HG02885 (cell line): ENCODE results near the gene OXLD1.

Source experiments
- ATAC-seq: cut with Tn5 transposase; IDR thresholded peaks from one replicate; pipeline ENCODE4 v1.9.1; 2021; ENCODE audit warnings: mild to moderate bottlenecking; ENCODE audit not compliant: unreplicated experiment, poor library complexity

OXLD1 gene

DNA sequence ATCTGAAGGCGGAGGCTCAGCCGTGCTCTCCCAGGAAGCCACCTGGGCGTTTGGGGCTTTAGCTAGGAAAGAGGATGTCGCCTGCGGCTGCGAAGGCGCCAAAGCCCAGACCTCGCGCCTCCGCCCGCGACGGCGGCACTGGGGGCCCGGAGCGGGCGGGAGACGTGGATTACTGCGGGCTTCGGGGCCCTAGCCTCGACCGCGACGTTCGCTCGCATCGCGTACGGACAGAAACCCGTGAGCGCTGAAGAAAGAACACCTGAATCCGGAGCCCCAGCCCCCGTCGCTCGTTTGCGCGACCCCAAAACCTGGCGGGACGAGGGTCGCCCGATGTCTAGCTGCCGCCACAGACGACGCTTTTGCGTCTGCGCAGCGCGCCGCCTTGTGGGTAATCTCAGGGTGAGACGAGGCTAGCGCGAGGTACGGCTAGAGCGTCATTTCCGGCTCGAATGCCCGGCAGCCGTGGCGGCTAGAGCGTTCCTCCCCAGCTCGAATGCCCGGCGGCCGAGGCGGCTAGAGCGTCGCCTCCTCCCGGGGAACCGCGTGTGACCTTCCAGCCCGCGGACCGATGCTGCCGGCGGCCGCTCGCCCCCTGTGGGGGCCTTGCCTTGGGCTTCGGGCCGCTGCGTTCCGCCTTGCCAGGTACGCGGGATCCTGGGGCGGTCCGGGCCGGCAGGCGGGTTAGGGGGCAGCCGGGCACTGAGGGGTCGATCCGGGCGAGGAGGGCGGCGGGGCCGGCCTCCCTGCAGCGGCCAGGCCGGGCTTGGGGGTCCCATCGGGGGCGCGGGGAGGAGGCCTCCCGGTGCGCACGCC is 36.7 kb upstream of the OXLD1 start, which contains the start of gene MRPL12:
TSS of gene MRPL12 (plus strand) at position 434 of the 813 bp plus-strand sequence. CDS start at position 569, 135 bp downstream.
- ATAC-seq = peak; percentile 85

- ATAC-seq = no peak
Measured at GRCh38 chr17:81701288-81702071, 35.1 kb upstream of the OXLD1 start.

DNA sequence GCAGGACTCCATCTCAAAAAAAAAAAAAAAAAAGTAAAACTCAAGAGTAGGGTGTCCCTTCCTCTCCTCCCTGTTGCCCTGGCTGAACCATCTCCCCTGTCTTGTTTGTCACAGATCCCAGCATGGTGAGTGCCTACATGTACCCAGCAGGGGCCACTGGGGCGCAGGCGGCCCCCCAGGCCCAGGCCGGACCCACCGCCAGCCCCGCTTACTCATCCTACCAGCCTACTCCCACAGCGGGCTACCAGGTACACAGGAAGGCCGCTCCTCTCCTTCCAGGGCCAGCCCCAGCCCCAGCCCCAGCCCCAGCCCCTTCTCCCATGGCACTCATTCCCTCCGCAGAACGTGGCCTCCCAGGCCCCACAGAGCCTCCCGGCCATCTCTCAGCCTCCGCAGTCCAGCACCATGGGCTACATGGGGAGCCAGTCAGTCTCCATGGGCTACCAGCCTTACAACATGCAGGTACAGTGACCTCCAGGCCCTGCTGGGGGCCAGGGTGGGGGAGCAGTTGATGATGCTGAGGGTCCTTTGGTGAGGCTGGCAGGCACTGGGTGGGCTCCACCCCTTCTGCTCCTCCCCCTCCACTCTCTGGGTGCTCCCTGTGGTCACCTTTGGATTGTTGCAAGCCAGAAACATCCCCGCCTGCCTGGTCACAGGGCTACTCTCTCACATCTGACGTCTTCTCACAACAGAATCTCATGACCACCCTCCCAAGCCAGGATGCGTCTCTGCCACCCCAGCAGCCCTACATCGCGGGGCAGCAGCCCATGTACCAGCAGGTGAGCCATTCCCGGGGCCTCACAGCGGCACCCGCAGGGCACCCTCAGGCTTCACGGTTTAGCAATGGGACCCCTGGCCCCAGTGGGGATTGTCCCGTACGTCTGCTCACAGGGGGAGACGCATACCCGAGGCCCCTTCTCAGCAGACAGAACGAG is 34.2 kb upstream of the OXLD1 start:
- no peak for ATAC-seq

DNA sequence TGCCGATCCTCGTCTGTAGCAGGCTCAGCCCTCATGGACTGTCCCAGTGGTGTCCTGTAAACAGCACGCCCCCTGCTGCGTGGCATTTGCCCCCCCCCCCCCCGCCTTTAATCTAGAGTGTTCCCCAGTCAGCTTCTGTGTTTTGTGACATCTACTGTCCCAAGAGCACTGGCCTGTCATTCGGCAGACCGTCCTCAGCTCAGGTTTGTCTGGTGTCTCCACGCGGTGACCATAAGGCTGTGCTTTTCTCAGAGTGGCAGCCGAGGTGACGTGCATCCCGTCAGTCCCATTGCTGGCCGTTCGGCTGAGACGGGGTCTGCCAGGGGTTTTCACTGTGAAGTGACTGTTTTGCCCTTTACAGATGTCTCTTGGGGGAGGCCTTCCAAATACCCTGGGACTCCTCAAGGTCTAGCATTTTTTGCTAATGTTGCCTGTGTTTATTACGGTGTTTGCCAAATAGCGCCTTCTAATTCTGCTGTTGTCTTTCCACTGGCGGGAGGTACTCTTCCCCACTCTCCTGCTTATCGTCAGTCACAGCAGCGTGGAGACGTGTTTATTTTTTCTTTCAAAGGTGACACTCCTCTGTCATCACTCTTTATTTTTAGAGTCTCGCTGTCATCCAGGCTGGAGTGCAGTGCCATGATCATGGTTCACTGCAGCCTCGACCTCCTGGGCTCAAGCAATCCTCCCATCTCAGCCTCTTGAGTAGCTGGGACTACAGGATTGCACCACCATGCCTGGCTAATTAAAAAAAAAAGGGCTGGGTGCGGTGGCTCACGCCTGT is 31.0 kb upstream of the OXLD1 start:
- no peak for ATAC-seq

- ATAC-seq = no peak
Measured at GRCh38 chr17:81696218-81696941, 30.0 kb upstream of the OXLD1 start.

- no peak for ATAC-seq
Measured at GRCh38 chr17:81695801-81696200, 29.4 kb upstream of the OXLD1 start.

DNA sequence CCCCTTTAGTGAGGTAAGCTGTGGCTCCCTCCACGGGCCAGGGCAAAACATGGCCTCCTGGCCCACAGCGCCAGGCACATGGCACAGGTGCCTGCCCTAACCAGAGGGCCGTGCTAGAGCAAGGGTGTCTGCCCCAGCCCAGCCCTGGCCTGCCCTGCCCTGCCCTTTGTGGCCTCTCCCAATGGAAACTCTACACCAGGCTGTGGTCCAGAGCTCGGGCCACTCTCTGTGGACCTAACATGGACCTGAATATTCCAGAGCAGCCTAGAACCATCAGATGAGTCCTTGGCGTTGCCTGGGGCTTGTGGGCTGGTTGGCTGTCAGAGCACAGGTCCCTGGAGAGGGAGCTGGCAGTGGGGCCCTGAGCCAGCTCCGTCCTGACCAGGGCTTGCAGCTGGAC is 28.8 kb upstream of the OXLD1 start:
- ATAC-seq = no peak

- no peak for ATAC-seq
Measured at GRCh38 chr17:81694810-81695209, 28.4 kb upstream of the OXLD1 start.

DNA sequence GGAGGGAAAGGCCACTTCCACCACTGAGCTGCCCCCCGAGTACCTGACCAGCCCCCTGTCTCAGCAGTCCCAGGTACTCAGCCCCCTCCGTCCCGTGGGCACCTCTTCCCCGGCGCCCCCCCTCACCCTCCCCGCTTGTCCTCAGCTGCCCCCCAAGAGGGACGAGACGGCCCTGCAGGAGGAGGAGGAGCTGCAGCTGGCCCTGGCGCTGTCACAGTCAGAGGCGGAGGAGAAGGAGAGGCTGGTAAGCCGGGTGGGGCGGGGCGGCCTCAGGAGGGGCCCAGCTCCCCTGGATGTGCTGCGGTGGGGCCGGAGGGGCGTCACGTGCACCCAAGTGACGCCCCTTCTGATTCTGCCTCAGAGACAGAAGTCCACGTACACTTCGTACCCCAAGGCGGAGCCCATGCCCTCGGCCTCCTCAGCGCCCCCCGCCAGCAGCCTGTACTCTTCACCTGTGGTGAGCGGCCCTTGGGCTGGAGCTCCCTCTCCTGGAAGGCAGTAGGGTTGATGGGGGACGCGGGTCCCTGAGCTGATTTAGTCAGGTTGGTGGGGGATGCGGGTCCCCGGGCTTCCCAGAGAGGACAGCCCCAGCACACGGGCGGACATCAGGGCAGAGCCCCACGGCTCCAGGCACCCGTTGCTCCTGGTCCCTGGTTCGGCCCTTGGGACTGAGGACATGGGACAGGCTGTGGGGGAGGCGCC is 27.3 kb upstream of the OXLD1 start:
- ATAC-seq = no peak

DNA sequence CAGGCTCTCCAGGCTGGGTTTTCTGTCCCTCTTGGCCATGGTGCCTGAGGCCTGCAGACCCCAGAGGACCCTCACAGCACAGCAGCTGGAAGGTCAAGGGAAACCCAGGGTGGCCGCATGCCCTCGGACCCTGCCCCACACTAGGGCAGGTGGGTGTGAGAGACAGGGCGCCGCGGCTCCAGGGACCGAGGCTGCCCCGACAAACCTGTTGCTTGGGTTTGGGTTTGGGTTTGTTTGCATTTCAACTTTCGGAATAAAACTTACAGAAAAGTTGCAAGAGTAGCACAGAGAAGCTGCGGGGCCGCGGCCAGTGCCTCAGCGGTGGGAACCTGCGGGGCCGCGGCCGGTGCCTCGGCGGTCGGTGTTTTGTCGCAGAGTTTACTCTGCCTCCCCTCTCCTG is 25.2 kb upstream of the OXLD1 start:
- ATAC-seq = no peak

GRCh38 chr17:81691196-81691595 is 24.8 kb upstream of the OXLD1 start:
- ATAC-seq = no peak

DNA sequence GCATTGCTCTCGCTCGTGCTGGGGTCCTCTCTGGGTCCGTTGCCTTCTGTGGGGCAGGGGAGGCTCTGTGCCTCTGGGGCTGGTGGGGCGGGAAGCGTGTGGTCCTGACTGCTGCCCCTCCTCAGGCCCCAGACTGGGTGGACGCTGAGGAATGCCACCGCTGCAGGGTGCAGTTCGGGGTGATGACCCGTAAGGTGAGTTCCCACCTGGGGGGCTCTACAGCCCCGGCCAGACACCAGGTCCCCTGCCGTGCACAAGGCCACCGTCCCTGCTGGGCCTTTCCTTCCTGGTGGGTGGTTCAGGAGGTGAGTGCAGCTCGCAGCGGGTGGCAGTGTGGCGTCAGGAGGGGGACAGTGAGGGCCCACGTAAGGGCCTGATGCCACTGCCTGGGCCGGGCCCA is 24.1 kb upstream of the OXLD1 start:
- ATAC-seq = no peak

GRCh38 chr17:81690066-81690465 is 23.7 kb upstream of the OXLD1 start:
- no peak for ATAC-seq

GRCh38 chr17:81688616-81689015 is 22.2 kb upstream of the OXLD1 start:
- ATAC-seq = no peak

DNA sequence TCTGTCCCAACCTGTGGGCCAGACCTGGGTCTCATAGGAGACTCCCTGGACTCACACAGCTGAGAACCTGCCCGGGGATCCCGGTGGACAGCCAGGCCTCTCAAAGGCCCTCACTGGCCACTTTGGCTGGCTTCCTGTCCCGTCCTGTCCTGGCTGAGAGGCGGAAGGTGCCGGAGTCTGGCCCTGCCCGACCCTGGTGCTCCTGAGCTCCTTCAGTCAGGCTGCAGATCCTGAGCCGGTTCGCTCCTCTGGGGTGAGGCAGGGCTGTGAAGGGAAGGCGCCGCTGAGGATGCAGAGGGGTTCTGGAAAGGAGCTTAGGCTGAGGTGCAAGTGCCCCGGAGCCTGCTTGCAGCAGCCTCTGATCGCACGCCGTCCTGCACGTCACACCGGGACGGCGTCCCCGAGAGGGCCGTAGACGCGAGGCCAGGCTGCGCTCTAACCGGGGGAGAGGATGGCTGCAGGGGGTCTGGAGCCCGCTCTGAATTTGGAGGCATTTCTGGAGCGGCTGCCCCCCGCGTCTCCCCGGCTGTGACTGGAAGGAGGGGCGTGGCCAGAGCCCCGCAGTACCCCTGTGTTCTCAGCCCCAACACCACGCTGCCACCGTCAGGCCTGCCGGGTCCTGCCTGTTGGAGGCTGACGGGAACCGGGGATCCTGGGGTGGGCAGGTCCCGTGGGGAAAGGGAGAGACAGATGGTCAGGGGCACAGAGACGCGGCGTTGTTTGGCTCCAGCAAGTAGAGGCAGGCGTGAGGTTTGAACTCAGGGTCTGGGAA is 21.6 kb upstream of the OXLD1 start:
- ATAC-seq = no peak

- ATAC-seq = no peak
Measured at GRCh38 chr17:81686614-81687013, 20.2 kb upstream of the OXLD1 start.

DNA sequence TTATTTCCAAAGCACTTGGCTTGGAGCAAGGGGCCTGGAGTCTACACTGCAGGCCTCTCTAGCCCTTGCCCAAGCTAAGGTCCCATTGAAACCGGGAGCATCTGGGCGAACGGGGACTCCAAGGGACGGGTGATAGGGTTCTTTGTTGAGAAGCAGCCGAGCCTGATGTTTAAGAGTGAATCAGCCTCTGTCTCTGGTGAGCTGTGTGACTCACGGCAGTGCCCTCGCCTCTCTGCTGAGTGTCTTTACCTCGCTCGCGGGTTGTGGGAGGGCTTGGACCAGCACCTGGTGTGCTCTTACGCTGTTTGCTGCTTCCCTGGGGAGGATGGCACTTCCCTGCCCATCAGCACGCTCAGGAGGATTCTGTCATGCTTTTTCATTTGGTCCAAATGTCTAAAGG is 18.7 kb upstream of the OXLD1 start:
- no peak for ATAC-seq

DNA sequence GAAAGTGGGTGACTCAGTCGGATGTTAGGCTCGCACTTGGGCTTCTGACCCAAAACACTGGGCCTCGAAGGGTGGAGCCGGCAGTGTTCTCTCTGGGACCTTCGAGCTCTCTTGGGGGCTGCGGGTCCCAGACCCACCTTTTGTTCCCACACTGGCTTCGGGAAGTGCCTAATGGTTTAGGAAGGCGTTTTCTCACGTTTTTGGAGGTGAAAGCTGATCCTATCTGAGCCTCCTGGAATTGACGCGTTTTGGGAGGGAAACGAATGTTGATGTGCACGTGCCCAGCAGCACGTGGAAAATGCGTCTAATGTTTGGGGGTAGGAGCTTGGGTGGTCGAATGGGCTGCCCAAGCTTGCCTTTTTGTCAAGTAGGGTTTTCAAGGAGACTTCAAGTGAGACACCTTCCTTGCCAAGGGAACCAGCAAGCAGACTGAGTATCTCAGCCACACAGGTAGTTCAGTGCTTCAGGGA is 18.1 kb upstream of the OXLD1 start:
- ATAC-seq = no peak
